Stimulated activated CD4-positive, alpha-beta T cell treated with anti-CD3 and anti-CD28 coated beads, Interleukin-4, amount 100 ng/mL, for 48 hours (primary cell): ENCODE measurements around the gene PLA2G15.

ENCODE experiments used
- DNase-seq, 2 donors: peaks; one replicate each; pipeline ENCODE4 v3.0.0-alpha.2; 2020; ENCODE audit warnings: low read depth in 2 of 2

The PLA2G15 gene

DNA sequence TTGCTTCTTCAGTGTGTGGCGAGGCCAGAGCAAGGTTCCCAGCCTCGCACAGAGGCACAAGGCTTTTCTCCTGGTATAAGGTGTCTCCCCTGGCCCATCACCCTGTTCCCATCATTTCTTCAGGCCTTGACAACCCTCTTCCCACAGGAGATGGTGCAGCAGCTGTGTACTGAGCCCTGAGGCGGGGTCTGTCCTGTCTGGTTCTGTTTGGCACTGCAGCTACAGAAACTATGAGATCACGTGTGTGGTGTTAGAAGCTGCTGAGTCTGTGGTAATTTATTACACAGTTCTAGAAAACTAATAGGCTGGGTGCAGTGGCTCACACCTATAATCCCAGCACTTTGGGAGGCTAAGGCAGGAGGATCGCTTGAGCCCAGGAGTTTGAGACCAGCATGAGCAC, 7.2 kb downstream of the PLA2G15 start:
- DNase-seq: no peak

DNA sequence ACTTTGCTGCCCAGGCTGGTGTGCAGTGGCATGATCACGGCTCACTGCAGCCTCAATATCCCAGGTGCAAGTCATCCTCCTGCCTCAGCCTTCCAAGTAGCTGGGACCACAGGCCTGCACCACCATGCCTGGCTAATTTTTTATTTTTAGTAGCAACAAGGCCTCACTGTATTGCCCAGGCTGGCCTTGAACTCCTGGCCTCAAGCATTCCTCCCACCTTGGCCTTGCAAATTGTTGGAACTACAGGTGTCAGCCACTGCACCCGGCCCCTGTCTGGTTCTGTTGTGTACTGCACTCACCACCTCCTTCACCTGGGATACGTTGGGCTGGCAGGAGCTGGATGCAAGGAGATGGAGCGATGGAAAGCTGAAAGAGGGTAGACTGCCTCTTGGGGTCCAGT, 8.5 kb downstream of the PLA2G15 start:
- DNase-seq: no peak

DNA sequence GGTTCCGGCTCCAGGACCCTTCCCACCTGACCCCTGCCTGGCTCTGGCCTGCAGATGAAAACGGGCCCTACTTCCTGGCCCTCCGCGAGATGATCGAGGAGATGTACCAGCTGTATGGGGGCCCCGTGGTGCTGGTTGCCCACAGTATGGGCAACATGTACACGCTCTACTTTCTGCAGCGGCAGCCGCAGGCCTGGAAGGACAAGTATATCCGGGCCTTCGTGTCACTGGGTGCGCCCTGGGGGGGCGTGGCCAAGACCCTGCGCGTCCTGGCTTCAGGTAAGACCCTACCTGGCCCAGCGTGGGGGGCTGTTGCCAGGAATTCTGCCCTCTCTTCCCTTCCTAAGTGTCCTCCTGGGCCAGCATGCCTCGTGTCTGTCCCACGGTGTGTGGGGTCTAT, 10.5 kb downstream of the PLA2G15 start:
- DNase-seq: no peak

DNA sequence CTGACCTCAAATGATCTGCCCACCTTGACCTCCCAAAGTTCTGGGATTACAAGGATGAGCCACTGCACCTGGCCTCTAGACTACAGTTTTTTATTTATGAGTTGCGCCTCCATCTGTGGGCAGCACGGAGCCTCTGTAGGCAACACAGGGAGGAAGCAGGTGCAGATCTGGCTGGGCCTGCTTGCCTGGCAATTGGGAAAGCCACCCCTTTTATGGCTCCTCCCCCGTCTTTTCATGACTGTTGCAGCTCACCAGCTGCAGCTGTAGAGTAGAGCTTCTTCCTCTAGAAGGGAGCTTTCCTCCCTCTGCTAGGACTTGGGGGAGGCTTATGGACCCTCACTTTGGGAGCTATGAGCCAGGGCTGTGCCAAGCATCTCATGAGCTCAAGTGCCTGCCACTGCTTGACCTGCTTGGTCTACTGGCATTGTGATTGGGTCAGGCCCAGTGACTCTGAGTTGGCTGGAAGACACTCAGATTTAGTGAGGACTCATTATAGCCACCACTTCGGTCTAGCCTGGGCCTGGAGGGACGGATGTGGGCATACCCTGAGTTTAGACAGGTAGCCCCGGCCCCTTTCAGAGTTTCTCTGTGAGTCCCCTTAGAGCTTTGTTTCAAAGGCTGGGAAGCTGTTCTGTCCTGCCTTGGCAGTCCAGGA, 12.2 kb downstream of the PLA2G15 start:
- no peak for DNase-seq

DNA sequence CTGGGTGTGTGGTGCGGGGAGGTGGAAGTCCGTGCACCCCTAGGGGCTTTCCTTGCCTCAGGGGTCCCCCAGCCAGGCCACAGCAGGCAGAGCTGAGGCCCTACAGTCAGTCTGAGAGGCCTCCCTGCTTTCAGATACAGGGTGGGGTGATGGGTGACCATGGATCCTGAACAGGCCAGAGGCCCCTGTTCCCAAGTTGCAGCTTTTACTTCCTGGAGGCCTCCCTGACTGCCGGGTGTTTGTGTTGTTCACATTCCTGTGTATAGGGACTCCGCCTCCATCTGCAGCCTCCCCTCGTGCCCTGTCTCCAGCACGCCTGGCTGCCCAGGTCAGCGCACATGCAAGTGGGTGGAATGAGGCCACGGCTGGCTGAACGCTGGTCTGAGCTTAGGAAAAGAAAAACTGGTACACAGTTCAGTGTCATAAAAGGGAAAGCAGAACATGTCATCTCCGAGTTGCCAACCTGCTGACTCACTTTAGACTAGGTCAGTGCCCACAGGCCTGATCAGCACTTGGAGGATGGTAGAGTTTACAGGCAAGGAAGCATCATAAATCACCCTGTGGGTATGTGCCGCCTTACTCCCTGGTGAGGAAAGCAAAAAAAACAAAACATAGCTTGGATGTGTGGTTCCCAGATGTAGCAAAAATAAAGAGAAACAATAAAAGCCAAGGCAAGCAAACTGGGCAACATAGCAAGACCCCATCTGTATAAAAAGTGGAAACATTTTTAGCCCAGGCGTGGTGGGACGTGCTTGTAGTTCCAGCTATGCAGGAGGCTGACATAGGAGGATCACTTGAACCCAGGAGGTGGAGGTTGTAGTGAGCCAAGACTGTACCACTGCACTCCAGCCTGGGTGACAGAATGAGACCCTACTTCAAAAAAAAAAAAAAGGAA, 13.0 kb downstream of the PLA2G15 start:
- DNase-seq: no peak

DNA sequence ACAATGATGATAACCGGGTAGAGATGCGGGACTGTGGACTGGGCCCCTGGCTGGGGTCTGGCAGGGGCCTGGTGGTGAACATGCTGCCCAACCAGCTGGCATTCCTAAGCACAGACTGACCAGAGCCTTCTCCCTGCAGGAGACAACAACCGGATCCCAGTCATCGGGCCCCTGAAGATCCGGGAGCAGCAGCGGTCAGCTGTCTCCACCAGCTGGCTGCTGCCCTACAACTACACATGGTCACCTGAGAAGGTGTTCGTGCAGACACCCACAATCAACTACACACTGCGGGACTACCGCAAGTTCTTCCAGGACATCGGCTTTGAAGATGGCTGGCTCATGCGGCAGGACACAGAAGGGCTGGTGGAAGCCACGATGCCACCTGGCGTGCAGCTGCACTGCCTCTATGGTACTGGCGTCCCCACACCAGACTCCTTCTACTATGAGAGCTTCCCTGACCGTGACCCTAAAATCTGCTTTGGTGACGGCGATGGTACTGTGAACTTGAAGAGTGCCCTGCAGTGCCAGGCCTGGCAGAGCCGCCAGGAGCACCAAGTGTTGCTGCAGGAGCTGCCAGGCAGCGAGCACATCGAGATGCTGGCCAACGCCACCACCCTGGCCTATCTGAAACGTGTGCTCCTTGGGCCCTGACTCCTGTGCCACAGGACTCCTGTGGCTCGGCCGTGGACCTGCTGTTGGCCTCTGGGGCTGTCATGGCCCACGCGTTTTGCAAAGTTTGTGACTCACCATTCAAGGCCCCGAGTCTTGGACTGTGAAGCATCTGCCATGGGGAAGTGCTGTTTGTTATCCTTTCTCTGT, 14.0 kb downstream of the PLA2G15 start:
- no peak for DNase-seq

DNA sequence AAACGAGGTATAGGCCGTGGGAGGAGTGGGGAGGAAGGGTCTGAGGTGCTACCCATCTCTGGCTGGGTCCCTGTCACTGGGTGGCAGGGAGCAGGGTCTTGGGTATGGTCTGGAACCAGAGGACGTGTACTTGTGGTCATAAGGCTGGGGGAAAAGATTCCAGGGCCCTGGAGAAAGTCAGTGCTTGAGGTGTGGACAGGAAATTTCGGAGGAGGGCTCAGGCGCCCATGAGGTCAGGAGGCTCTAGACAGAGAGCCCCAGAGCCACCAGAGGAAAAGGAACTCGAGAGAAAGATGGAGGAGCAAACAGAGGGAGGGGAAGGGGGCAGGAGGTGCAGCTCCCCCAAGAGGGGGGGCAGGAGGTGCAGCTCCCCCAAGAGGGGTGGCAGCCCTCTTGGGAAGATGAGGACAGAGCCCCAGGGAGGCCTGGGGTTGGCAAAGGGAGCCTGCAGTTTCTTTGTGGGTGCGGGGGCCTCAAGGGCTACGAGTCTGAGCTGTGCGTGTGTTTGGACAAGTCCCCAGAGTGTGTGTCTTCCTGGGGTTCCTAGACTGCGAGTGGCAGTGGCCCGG, 18.5 kb downstream of the PLA2G15 start:
- DNase-seq: no peak

DNA sequence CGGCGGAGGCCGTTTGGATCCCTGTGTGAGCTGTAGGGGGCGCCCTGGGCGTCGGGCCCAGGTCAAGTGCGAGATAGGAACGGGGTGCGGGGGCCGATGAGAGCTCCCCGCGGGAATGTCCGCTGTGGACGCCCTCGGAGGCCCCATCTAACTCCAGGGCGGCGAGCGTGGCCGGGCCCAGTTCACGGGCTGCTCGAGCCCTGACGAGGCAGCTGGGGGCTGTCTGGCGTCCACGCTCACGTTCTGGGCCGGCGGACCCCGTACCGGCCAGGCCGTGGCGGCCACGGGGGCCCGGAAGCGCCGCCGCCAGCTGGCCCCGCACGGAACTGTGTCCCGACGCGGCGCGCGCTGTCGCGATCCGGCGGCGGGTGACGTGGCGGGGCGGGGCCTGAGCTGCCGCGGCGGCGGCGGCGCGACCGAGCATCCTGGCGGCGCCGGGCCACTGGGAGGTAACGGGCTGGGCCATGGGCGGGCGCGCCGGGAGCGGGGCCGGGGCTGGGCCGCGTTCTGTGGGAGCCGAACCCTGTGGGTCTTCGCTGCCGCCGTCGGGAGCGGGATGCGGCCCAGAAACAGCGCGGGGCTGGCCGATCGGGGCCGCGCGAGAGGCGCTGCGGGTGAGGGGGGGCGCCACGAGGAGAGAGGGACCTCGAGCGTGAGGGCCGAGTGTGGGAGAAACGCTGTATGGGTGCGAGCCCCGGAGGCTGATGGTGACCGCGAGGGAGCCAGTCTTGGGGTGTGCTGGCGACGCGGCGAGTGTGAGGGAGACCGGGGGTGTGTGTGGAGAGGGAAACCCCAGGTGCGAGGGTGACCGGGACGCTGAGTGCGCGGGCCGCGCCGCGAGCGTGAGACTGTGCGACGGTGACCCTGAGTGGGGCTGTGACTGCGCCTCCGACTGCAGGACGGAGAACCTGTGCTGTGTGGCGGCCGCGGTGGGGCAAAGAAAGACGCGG, 19.2 kb downstream of the PLA2G15 start, which contains the start of gene SLC7A6:
Gene SLC7A6, plus strand, starts transcription at position 399 of the 950 bp plus-strand sequence. CDS start 10,201 bp downstream, outside the sequence.
- DNase-seq: peak; percentile 80 to 82

DNA sequence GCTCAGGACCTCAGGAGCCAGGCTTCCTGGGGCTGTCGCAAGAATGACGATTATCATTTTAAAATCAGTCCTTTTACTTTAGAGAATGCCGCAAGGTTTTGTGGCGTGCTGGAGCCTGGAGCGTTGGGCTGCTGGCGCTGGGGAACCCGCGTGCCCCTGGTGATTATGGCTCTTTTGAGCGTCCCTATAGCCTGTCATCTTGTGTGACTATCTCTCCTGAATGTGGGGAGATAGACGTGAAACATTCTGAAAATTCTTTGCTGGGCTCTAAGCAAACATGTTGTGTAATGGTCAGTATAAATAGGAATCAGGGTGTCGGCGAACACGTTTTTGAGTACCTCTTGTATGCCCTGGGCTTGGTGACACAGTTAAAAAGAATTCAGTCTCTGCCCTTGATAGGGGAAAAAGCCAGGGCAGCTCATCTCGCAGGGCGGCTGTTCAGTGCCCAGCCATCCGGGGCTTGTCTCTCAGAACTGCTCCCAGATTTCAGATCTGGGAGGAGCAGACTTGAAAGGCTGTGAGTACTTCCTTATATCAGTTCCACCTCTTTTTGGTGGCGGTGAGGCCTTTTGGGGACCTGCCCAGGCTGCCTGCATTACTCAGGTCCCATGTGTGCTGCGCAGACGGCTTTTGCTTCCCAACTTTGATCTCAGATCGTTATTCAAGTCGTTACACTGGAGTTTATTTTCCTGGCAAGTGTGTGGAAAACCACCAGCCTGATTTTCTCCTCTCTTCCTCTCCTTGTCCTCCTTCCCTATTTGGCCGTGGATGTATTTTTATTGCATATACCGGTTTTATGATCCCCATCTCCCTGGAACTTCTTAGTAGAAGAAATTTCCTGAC, 20.1 kb downstream of the PLA2G15 start:
- peak; percentile 33 to 43 for DNase-seq

DNA sequence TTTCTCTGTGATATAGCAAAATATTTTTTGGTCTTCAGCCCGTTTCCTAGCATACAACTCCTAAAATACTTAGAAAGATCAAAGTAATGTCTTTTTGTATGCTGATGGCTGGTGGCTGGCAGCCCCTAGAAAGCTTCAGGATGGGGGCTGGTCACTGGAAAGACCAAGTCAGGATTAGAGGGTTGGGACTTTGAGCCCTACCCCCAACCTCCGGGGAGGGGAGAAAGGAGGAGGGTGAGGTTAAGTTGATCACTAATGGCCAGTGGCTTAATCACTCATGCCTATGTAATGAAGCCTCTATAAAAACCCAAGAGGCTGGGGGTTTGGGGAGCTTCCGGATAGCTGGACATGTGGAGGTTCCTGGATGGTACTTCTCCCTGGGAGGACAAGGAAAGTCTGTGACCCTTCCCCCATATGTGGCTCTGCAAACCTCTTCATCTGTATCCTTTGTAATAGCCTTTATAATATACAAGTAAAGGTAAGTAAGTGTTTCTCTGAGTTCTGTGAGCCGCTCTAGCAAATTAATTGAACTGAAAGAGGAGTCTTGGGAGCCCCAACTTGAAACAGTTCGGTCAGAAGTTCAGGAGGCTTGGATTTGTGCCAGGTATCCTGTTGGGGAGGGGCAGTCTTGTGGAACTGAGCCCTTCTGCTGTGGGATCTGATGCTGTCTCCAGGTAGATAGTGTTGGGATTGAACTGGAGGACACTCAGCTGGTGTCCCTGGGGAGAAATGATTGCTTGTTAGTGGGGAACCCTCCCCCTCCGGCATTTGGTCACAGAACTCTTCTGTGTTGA, 22.6 kb downstream of the PLA2G15 start:
- no peak for DNase-seq

DNA sequence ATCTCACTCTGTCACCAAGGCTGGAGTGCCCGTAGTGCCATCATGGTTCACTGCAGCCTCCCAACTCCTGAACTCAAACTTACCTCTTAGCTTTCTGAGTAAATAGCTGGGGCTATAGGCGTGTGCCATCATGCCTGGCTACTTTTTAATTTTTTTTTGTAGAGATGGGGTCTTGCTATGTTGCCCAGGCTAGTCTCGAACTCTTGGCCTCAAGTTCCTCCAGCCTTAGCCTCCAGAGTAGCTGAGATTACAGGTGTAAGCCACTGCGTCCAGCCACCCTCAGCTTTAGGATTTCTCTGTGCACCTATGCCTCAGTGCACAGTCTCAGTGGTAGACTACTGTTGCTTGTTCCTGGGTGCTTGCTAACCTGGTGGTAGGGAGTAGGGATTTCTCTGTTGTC, 24.6 kb downstream of the PLA2G15 start:
- DNase-seq: no peak

DNA sequence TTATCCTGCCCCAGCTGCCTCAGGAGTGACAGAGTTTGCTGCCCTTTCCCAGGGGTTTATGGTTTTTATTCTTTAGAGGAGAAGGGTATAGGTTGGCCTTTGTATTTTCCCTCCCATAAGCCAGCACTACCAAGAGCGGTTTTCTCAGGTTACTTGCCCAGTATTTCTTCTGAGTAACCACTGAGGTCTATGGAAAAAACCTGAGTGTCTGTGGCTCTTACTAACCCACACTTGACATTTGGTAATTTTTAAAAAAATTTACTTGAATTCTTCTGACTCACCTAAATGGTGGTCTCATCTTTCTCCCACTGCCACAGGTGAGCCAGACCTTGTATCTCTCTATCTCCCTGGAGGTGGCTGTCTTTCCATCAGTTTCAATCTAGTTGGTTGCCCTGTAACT, 25.2 kb downstream of the PLA2G15 start:
- no peak for DNase-seq

DNA sequence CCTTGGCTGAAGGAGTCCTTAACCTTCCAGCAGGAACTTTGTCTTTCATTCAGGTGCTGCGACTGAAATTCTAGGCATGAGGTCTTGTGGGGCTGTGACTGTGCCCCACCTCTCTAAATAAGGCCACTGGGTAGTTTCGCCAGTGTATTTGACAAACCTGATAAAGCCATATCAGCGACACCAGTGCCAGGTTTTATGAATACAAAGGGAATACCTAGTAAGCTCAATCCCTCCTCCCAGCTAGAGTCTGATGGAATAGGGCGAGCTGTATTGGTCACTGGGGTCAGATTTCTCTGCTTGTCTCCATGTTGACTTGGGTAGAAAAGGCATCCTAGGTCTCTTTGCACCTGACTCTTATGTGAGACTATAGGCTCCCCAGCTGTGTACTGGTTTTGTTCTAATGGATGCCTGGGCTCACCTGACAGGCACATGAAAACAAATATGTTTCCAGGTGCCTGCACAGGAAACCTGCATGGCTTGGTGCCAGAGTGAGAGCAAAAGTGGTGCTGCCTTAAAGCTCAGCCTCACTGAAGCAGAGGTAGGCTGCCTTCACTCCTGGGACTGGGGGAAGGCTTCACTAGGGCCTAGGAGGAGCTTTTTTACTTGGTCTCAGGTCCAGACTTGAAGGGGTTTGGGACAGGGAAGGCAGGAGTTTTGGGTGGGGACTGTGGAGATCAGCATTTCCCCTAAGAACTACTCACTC, 27.5 kb downstream of the PLA2G15 start:
- DNase-seq: no peak

DNA sequence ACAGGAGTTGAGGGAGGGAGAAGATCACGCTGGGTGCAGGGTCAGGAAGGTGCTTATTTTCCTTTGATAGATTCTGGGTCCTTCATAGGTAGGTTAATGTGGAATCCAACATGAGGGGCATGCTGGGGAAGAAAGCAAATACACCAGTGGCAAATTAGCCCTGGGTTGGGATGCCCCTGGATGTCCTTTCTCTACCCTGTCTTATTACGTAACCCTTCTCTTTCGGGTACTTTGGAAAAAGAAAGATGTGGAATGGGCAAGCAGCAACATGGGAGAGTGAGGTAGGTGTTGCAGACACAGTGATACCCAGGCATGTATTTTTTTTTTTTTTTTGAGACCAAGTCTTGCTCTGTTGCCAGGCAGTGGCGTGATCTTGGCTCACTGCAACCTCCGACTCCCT, 28.3 kb downstream of the PLA2G15 start:
- no peak for DNase-seq

DNA sequence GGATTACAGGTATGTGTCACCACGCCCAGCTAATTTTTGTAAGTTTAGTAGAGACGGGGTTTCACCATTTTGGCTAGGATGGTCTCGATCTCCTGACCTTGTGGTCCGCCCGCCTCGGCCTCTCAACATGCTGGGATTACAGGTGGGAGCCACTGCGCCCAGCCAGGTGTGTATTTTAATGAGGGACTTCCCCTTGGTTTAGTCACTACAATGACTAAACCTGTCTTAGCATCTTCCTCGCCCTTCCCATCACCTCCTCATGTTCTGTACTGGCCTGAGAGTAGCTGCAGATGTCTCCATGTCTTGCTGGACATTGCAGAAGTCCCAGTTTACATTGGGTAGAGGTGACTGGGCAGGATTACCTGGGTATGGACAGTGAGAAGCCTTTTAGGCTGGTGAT, 28.7 kb downstream of the PLA2G15 start:
- no peak for DNase-seq

DNA sequence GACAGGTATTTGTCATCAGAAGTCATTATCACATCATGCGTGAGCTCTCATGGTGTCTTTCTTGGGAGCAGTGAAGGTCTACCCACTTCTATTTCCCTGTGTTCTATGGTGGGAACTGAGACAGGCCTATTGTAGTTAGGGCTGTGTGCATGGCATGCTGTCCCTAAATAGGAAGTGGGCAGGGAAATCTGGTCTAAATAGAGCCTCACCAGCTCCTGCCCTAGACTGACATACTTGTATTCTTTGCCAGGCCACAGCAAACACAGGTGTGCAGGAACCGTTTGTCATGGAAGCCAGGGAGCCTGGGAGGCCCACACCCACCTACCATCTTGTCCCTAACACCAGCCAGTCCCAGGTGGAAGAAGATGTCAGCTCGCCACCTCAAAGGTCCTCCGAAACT, 29.3 kb downstream of the PLA2G15 start:
- no peak for DNase-seq

DNA sequence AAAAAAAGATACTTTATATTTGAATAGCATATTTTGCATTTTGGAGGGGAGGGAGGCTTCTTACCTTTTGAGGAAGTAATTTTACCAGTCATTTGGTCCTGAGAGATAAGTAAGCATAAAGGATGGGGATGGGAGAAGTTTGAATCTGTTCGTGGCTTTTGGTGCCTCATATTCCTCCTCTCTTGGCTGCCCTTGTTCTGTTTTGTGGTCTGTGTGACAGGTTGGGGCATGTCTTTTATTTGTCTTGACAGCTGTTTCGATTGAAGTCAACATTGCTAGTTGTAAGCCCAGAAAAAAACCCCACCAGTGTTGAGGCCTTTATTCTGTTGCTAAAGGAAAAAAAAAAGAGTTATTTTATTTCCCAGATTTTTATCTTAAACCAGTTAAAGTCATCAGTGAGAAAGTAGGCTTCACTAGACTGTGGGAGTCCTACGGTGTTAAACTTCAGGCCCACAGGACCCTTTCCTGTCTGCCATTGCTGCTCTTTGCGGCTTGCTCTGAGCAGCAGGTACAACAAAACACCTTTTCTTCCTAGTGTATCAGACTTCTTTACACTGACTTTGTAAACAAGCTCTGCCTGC, 30.5 kb downstream of the PLA2G15 start:
- no peak for DNase-seq

DNA sequence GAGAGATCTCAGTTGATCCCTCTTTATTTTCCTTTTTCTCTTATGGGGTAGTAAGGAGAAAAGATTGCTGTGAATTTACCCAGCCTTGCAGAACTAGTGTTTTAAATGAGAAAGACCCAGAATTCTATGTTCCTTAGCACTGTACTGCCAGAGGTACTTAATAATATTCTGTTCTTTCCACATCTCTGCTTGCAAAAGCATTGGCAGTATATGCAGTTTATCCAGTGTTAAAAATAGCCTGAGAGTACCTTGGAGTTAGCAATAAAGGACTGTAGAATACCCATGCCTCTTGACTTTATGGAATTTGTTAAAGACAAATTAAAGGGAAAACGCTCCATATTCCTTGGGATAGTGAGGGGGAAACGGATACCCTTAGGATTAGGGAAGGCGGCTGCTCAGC, 31.1 kb downstream of the PLA2G15 start:
- no peak for DNase-seq
